Muscle of back (tissue), 11 donors: ENCODE measurements around the gene RSPRY1. TPM values are rescaled to one million over a fixed set of nuclear protein-coding genes. Genes with fewer than 3 reads are reported as not detected.
A peak's percentile ranks its signal among the peaks of the same experiment; 100 is the strongest.
"Not testable (repeated sequence)": the region's sequence is repeated elsewhere in the genome, so short reads cannot be mapped to it uniquely, and the experiment has no call there.

Source experiments
- DNase-seq, 3 donors: peaks; one replicate each; pipeline versions ENCODE4 v3.0.0 to v3.0.0-alpha.2; 2013
- polyA plus RNA-seq, 10 donors: library from polyadenylated mRNA; unstranded; fragments of 120-200 nt; gene quantifications; one replicate each; pipeline ENCODE4 v1.2.1, GENCODE V29; 2013; ENCODE audit not compliant: insufficient read length in 10 of 10

Gene RSPRY1
- polyA plus RNA-seq, 10 donors = 21.6 to 30.1 (median 25.2) TPM

DNA sequence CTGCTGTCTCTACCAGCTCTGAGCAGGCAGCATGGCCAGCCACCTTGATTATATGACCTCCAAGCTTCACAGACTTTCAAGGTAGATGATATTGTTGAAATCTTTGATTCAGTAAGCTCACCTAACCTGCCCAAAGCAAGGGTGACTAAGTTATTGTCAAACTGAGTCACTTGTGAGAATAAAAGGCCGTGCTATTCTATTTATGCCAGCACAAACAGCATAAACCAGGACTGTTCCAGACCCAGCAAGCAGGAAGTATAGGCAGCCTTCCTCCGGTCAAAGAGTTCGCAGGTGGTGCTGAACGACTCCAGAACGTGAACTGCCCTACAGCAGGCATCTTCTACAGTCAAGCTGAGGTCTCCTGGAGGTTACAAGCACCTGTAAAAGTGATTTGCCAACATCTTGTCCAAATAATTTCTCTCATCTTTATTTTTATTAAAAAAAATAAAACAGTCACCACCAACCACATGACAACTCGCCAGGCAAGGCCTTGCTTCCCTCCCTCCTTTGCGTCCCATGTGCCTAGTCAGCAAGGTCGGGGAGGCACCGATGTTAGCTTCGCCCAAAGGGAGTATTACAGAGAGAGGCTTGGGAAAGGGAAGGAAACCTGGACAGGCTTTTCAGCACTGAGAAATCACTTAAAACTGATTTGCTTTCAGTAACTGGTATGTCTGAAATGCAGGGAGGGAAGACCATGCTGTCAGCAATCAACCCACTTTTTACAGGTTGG, 69.7 kb downstream of the RSPRY1 start:
- DNase-seq = no peak

DNA sequence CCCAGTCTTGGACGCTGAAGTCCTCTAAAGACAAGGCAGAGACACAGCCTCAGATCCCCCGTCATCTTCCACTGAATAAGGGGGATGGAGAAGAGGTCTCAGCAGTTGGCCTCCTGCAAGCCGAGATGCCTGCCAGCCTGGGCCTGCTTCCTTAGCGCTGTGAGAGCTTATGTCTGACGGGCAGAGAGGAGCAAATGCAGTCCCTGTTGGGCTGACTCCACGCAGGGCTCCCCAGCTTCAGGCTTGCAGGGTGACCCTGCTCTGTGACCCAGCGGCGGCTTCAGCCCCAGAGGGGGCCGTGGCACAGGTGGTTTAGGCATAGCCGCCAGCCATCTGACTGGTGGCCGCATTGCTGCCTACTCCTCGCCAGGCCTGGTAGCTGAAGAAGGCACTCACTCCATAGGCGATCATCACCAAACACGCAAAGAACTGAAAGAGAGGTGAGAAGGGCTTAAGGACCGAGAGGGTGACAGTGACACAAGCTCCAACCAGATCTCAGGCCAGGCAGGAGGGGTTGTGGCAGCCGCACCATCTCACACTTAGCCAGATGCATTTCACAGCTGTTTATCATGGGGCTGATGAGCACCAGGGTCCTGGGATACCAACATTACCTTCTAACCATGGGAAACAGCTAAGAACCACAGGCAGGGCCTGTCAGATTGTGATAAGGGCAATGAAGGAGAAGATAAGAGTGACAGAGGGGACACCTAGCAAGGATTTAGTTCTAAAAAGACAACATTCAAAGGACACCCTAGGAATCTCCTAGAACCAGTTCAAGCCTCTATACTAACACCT, 70.7 kb downstream of the RSPRY1 start:
- DNase-seq = no peak

DNA sequence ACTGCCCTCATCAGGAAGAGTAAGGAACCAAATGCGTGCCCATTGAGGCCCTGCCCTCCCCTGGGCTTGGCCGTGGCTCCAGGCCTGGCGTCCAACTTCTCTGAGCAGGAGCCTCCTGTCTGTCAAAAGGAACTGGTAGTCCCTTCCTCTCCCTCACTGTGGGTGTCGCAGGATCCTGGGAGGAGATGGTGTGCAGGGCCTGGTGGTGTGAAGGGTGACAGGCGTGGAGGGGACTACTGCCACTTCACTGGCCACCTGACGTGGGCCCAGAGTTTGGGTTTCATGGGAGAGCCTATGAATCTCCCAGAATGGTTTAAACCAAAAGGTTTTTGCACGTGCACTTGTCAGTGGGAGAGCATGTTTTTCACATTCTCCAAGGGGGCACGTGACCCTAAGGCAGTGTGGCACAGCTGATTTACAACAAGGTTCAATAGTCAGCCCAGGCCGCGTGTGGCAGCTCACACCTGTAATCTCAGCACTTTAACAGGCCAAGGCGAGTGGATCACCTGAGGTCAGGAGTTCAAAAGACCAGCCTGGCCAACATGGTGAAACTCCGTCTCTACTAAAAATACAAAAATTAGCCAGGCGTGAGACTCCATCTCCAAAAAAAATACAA, 71.4 kb downstream of the RSPRY1 start:
- no peak for DNase-seq

DNA sequence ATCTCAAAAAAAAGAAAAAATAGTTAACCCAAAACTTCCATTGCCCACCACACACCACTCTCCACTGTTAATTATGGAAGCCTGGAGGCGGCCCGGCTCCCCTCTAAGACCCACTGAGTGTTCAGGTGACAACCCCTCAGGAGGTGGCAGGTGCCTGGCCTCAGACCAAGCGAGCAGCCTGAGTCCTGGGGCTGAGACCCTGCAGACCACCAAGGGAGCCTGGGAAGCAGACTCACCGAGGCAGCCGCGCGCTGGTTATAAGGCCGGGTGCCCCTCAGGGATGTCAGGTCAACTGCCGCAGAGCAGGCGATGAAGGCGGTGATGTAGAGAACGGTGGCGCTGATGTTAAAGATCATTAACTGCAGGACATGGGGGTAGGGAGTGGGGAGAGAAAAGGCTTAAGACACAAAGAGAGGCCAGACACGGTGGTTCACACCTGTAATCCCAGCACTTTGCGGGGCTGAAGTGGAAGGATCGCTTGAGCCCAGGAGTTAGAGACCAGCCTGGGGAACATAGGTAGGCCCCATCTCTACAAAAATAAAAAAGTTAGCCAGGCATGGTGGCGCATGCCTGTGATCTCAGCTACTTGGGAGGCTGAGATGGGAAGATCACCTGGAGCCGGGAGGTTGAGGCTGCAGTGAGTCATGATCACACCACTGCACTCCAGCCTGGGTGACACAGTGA, 72.2 kb downstream of the RSPRY1 start:
- DNase-seq = no peak

DNA sequence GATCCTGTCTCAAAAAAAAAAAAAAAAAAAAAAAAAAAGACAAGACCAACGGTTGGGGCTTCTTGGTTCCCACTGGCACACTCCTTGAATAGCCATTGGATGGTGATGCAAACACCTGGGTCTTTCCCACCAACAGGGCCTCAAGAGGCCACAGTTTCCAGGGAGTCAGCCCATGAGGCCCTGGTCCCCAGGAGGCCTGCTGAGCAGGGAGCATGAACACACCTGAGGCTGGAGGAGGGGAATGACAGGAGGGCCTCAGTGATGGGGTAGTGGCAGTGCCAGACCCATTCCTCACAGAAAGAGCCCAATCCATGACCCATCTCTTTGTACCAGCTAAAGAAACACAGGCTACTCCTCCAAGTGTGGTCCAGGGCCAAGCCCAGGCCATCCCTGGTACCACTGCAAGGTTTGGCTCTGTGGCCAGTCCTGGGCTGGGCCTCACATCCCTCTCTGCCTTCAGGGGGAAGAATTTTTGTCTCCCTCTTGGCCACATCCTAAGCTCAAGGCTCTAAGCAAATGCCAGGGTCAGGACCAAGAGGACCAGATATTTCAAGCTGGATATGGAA, 72.9 kb downstream of the RSPRY1 start:
- no peak for DNase-seq

DNA sequence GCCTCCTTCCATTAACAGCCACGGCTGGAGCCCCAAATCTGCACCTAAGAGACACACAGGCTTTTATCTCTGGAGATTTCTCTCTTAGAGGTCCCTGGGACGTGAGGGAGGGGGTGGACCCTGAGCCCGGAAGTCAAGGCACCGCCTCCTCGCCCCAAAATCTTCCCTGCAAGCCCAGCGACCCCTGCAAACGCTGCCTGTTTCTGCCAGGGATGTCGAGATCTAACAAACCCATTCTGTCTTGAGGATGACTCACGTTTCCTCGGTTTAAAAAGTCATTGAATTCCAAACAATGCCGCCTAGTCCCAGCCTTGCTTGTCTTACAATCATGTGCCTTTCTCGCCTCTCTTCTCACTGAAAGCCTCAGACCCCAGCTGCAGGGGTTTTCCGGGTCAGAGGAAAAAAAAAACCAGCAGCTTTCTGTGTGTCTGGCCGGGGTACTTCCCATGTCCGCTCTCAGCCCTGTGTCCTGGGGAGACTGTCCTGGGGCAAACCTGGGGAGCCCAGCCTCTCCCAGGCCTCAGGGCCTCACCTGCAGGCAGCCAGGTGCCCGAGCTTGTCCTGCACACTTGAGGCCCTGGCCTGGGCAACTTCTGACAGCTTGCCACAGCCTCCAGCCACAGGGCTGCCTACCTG, 74.3 kb downstream of the RSPRY1 start:
- DNase-seq = peak in 1 of 3 donors; percentile 25

DNA sequence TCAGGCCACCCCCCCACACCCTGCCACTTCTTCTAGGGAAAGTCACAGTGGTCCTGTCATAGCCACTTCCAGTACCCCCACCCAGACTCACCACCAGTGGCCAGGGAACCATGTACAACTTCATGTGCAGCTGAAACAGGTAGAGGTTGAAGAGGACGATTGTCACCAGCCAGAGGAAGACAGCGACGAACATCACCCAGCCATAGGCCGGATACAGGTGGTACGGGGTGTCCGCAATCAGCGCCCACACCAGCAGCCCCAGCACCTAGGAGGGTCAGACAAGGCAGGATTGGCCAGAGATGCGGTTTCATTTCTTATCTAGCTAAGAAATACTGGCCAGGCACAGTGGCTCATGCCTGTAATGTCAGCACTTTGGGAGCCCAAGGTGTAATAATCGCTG, 75.7 kb downstream of the RSPRY1 start:
- no peak for DNase-seq

DNA sequence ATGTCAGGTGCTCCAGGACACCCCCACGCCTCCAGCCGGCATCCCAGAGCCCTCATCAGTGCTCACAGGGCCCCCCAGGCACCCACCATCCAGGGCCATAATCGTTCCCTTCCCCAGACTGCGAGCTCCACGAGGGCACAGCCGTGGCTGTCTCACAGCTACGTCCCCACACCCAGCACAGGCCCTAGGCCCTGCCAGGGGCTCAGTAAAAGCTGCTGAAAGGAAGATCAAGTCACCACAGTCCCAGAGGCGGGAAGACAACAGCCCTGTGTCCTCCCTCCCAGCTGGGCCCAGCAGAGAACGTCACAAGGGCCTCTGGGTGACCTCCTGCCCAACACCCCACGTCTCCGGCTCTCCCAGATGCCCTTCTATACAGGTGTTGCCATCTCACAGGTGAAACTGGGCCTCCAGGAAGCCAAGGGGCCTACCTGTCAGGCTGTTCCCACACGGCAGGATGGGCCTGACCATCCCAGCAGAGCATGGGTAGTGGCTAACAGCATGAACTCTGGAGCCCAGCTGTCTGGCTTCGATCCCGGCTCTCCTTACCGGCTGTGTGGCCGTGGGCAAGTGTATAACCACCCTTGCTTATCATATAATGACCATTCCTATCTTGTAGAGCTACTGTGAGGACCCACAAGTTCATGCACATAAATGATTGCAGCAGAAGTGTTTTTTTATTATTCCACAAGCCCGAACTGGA, 76.9 kb downstream of the RSPRY1 start:
- DNase-seq = no peak

DNA sequence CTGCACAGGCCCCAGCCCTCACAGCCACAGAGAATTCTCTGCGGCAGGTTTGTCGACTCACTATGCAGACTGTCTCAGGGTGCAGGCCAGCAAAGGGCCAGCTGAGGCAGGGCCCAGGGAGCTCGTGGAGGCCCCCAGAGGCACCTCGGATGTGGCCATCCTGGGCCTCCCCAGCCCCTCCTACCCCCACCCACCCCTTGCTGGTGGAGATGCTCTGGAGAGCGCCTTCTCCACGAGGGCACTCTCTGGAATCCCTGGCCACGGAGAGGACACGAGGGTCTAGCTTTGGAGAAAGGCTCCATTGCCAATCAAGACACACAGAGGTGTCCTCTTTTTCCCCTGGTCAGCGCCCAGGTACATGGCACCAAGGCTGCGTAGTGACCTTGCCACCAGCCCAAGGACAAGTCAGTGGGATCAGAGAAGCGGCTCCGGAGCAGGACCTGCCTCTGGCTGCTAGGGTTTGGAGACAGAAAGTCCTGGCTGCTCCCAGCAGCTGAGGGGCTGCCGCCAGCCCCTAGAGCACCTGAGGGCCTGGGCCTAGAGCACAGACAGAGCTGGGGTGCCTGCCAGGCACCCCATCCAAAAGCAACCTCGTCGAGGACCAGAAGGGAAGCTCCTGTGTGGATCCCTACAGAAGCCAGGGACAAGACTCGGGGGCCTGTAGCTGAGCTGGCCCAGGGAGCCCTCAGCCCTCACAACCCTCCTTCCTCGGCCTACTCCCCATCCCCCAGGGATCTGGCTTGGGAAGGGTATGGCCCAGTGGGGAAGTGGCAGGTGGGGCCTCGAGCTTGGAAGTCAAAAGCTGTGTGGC, 77.6 kb downstream of the RSPRY1 start:
- no peak for DNase-seq

DNA sequence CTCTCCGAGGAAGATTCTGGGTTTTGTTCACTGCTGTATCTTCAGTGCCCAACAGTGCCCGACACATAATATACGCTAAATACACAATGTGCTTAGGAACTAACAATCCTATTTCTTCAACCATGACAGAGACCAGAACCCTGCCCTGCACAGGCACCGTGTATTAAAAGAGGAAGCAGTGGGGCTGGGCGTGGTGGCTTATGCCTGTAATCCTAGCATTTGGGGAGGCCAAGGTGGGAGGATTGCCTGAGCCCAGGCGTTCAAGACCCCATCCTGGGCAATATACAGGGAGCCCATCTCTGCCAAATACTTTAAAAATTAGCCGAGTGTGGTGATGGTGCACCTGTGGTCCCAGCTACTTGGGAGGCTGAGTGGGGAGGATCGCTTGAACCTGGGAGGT, 78.3 kb downstream of the RSPRY1 start:
- no peak for DNase-seq

DNA sequence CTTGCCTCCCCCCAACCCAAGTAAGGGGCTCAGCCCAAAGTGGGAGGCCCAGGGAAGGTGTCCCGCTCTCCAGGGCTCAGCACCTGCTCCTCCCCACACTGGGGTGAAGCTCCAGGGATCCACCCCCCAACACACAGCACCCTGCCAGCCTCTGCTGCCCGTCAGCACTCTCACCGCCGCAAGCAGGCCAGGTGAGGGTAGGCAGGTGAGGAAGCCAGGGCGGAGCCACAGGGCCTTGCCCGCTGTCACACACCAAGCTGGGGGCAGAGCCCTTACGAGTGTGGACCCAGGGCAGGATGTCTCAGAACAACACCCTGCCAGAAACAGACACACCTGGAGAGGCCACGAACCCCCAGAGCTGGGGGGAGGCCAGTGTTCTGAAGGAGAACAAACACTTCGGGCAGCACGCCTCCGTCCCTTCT, 78.8 kb downstream of the RSPRY1 start:
- DNase-seq = no peak

DNA sequence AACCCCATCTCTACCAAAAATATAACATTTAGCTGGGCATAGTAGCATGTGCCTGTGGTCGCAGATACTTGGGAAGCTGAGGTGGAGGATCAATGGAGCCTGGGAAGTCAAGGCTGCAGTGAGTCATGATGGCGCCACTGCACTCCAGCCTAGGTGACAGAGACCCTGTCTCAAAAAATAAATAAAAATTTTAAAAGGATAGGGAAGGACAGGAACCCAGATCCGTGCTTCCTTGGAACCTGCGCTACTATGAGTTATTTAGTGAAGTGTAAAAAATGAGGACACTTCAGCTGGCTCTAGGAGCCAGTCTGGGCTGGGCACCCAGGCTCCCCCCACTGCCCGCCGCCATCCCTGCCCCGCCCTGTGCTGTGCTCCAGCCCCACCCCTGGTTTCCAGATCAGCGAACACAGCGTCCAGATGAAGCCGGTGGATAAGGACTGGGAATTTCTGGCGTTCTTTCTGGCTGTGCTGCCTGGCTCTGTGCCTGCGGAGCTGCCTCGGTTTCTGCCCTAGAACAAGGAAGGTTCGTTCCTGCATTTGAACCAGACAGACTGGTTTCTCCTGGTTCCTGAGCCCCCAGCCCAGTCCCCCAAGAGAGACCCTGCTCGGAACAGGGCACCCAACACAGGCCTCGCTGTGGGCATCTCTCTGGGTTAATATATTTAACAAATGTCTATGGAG, 79.9 kb downstream of the RSPRY1 start:
- DNase-seq = no peak

DNA sequence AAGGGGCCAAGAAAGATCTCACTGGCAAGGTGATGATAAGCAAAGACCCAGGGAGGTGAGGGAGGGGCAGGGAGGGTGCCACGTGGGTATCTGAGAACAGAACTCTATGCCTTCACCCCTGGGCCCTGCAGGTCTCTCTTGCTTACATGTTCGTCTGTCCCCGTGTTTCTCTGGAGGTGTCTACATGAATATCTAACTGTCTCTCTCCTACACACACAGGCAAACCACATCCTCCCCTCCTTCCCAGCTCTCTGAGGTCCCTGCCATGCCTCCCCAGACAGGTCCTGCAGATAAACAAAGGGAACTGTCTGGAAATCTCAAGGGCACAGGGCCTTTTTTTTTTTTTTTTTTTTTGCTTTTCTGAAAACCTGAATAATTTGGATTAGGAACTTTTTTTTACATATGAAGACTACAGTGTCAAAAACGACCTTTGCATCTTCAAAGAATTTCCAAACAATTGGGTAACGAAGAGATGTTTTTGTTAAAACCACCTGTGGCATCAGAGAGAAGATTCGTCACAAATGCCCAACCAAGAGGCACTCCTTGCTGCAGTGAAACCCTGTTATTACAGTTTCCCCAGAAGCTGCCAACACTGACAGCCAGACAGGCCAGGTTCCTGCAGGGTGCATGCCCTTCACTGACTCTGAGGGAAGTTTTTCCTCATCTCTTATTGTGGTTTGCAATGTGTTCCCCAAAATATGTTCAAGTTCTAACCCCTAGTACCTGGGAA, 80.6 kb downstream of the RSPRY1 start:
- no peak for DNase-seq

DNA sequence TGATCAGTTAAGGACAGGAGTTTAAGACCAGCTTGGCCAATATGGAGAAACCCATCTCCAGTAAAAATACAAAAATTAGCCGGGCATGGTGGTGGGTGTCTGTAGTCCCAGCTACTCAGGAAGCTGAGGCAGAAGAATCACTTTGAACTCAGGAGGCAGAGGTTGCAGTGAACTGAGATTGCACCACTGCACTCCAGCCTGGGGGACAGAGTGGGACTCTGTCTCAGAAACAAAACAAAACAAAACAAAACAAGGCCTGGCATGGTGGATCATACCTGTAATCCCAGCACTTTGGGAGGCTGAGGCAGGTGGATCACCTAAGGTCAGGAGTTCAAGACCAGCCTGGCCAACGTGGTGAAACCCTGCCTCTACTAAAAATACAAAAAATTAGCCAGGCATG, 81.2 kb downstream of the RSPRY1 start:
- DNase-seq = not testable (repeated sequence)

DNA sequence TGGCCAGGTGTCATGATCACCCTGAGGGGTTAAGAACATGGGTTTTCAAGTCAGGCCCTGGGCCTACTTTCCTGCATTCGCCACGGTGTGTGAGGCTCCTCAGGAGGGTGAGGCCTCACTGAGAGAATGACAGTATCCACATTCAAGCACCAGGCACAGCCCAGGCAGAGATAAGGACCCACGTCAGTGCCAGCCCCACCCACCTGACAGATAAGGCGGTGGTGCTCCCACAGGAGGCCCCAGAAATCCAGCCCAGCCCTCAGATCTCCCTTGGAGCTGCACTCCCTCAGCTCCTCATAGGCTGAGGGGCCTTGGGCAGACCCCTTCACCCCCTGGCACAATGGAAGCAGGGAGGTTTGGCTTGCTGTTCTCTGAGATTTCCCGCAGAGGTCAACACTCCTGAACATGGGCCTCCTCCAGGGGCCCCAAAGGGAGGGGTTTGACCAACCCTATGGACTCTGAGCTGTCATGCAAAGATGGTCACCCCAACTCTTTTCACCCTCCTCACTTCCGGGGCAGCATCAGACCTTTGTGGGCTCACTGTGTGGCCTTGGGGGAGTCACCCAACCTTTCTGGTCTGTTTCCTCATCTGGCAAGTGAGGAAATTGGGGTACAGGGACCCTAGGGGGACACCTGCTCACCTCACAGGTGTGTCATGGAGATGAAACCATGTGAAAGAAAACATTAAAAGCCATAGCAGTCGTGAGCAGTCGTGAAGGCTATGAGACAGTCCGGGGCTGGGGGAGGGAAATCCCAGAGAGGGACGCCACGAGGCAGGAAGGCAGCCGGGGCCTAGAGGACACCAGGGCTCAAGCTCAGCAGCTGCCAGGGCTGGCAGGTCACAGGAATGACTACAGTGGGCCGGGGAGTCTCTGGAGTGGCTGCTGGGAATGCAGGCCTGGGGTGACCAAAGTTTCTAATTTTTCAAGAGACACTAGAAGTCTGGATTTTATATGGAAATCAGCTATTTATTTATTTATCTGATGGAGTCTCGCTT, 83.0 kb downstream of the RSPRY1 start:
- no peak for DNase-seq

DNA sequence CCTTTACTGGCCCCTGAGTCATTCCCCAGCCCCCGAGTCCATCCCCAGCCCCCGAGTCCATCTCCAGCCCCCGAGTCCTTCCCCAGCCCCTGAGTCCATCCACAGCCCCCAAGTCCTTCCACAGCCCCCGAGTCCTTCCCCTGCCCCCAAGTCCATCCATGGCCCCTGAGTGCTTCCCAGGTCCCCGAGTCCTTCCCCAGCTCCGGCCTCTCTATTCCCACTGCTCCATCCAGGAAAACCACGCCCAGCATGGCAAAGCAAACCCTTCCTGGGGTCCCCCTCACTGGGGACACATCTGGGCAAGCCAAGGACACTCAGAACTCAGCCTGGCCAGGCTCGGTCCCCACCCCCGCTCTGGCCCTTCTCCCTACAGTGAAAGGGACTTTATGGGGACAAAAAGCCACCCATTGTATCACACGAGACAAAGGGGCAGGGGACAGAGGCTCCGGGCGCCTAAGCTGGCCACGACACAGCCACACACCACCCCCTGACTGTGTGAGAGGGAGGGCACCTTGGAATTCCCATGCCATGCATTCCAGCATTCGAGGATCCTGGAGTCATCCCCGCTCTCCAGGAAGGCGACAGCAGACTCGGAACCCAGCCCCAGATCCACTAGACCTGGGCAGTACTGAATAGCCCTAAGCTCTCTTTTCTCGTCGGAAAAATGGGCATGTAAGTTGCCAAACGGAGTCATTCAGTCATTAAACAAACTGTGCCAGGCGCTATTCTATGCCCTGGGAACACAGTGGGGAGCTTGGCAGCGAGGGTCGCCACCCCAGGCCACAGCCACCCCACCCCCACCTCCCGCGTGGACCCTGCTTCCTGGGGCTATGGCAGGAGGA, 84.3 kb downstream of the RSPRY1 start:
- no peak for DNase-seq

DNA sequence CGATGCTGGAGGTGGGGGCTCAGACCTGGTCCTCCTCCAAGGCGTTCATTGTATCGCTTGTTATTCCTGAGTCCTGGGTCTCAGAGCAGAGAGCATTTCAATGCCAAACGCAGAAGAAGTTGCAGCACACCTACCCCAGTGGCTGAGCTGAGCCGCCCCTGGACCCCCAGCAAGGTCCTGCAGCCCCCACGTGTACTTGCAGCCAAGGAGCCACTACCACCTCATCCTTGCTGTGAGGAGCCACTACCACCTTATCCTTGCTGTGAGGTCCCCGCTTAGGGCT, 84.9 kb downstream of the RSPRY1 start:
- no peak for DNase-seq
